Stimulated activated CD8-positive, alpha-beta memory T cell treated with anti-CD3 and anti-CD28 coated beads, Interleukin-15, amount 100 ng/mL, for 4 hours (primary cell): ENCODE measurements around the gene URB1.
"Not testable (repeated sequence)": the region's sequence is repeated elsewhere in the genome, so short reads cannot be mapped to it uniquely, and the experiment has no call there.

ENCODE experiments used
- DNase-seq, 2 donors: peaks; one replicate each; pipeline ENCODE4 v3.0.0-alpha.2; 2020; ENCODE audit warnings: low read depth in 2 of 2

Gene URB1

GRCh38 chr21:32392880-32393676, at the start of gene URB1:
URB1 (minus strand) TSS chr21:32393012; CDS start chr21:32392910, 102 bp downstream.
- DNase-seq: peak; percentile 87 to 88

- DNase-seq: no peak
These were observed 44.9 kb upstream of the URB1 start for GRCh38 chr21:32437729-32438128.

GRCh38 chr21:32432982-32433660, 40.3 kb upstream of the URB1 start:
- DNase-seq: not testable (repeated sequence)

- no peak for DNase-seq
These were observed 35.3 kb upstream of the URB1 start for GRCh38 chr21:32427958-32428623.

- no peak for DNase-seq
These were observed 33.8 kb upstream of the URB1 start for GRCh38 chr21:32426592-32427051.

GRCh38 chr21:32426066-32426465, 33.3 kb upstream of the URB1 start:
- no peak for DNase-seq

GRCh38 chr21:32425628-32426027, 32.8 kb upstream of the URB1 start:
- DNase-seq: no peak

- DNase-seq: no peak
These were observed 31.9 kb upstream of the URB1 start for GRCh38 chr21:32424674-32425073.

- no peak for DNase-seq
These were observed 31.4 kb upstream of the URB1 start for GRCh38 chr21:32424191-32424535.

- DNase-seq: no peak
These were observed 30.7 kb upstream of the URB1 start for GRCh38 chr21:32423320-32424190.

GRCh38 chr21:32422064-32422463, 29.3 kb upstream of the URB1 start:
- DNase-seq: no peak

GRCh38 chr21:32418146-32418545, 25.3 kb upstream of the URB1 start:
- no peak for DNase-seq

GRCh38 chr21:32415451-32416398, 22.9 kb upstream of the URB1 start:
- DNase-seq: no peak

- DNase-seq: no peak
These were observed 22.0 kb upstream of the URB1 start for GRCh38 chr21:32414579-32415358.

- DNase-seq: no peak
These were observed 21.1 kb upstream of the URB1 start for GRCh38 chr21:32413697-32414578.

- DNase-seq: no peak
These were observed 20.2 kb upstream of the URB1 start for GRCh38 chr21:32413015-32413504.

- DNase-seq: peak; percentile 63 to 72
These were observed 19.6 kb upstream of the URB1 start, which contains the start of gene EVA1C for GRCh38 chr21:32412162-32413014. EVA1C (plus strand) TSS chr21:32412706; CDS start chr21:32412854, 148 bp downstream.
